Measurements from ENCODE around the gene FOLR2. TPM values are rescaled to one million over a fixed set of nuclear protein-coding genes. Genes with fewer than 3 reads are reported as not detected.
A peak's percentile ranks its signal among the peaks of the same experiment; 100 is the strongest.

The FOLR2 gene
- total and polyA plus RNA-seq, 2 of the 8 experiments (the other 6 are each of a cell fraction or from before 2014, with no cell fraction given) = not detected

DNA sequence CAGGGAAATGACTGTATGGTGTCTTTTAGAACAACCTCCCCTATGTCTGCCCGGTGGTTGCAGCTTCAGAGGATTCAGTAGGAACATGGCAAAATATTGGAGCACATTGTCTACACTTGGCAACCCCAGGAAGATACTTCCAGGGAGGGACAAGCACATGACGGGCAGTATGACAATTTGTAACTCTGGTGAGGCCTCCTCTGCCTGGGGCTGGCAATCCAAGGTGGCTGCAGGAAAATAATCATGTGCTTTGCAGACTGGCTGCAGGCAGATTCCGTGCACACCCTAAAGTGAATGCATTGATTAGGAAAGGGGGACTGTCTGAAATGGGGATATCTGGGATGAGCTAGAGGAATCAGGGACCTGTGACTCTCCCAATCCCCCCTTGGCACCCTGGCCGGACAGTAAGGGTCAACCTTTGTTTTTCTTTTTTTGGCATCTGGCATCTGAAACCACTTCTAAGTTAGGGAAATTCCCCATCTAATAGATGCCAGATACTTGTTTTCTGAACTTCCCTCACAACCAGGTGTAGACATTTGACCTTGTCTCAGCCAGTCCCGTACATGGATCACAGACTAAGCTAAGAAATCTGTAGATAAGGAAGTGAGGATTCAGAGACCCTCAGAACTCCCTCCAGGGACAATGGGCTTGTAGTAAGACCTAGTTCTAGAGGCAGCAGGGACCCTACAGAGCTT is 37.9 kb downstream of the FOLR2 start:
- Histone ChIP-seq H3K18ac (ENCODE audit: extremely low read depth, low read length) (no peak overlapping the region), H3K9ac (replicated peaks in 1 of 4; ENCODE audit: extremely low read depth in 1 of 4, low read depth in 3 of 4, low read length in 3 of 4) (no peak overlapping the region), H3K4me2 (ENCODE audit: insufficient read depth in 1 of 2, low read depth in 2 of 2, low read length in 2 of 2) (no peak overlapping the region), H2BK20ac (ENCODE audit: low read length) (no peak overlapping the region), H4K20me1 (replicated peaks in 1 of 2; ENCODE audit: control insufficient read depth in 1 of 2, insufficient read depth in 2 of 2, low read length in 2 of 2) (no peaks in the 10 kb centered on the region), H3K23me2 (ENCODE audit: low read depth, low read length) (no peaks in the 10 kb centered on the region), H2BK12ac (ENCODE audit: low read depth, low read length) (no peak overlapping the region), H2AK5ac (ENCODE audit: low read depth, low read length) (no peak overlapping the region), H2BK15ac (ENCODE audit: low read length) (no peak overlapping the region), H3K9me3 (ENCODE audit: insufficient read depth in 2 of 2, low read depth in 1 of 2, low read length in 1 of 2) (0 out of 4 replicates have a peak, but pooled peaks cover 0 to 5% of the 10 kb centered on the region in 2 experiments), H3K27ac (ENCODE audit: low read depth, low read length) (no peak overlapping the region), H3K4me3 (ENCODE audit: extremely low read depth in 1 of 4, insufficient read depth in 2 of 4, low read depth in 3 of 4, low read length in 4 of 4) (no peak overlapping the region), H3K79me2 (ENCODE audit: control insufficient read depth in 1 of 2, insufficient read depth in 2 of 2, low read length in 2 of 2) (no peaks in the 10 kb centered on the region), H2BK120ac (replicated peaks; ENCODE audit: low read depth, low read length) (no peak overlapping the region), H3K23ac (ENCODE audit: insufficient read length) (no peak overlapping the region), H3K4ac (replicated peaks; ENCODE audit: insufficient read length, low read depth, low read length) (no peak overlapping the region), H3K79me1 (ENCODE audit: low read depth, low read length) (no peaks in the 10 kb centered on the region), H2BK5ac (ENCODE audit: low read depth, low read length) (no peak overlapping the region), H4K5ac (ENCODE audit: insufficient read length, low read depth, low read length) (no peak overlapping the region), H3K56ac (replicated peaks; ENCODE audit: insufficient read length, low read depth, low read length) (no peak overlapping the region), H4K91ac (replicated peaks; ENCODE audit: insufficient read length, low read length) (no peak overlapping the region), H3K27me3 (replicated peaks in 1 of 4; ENCODE audit: control insufficient read depth in 3 of 4, extremely low read depth in 1 of 4, insufficient read depth in 3 of 4, low read length in 3 of 4) (peaks cover 0 to 11% (median 2%) of the 10 kb centered on the region in 4 experiments; a peak in 2 of 7 replicates), H3K14ac (ENCODE audit: insufficient read length) (no peak overlapping the region), H3K36me3 (ENCODE audit: control insufficient read depth in 2 of 4, insufficient read depth in 4 of 4, low read length in 3 of 4) (no peaks in the 10 kb centered on the region), H3K4me1 (replicated peaks in 1 of 4; ENCODE audit: control insufficient read depth in 3 of 4, insufficient read depth in 4 of 4, low read length in 3 of 4) (no peaks in the 10 kb centered on the region), H4K8ac (ENCODE audit: extremely low read depth, insufficient read depth, low read length) (no peak overlapping the region), H2AFZ (ENCODE audit: low read length) (no peak overlapping the region)
- FAIRE-seq (no peak), DNase-seq (ENCODE audit: low read depth in 1 of 2, low spot score in 2 of 2) (peak in 1 of 2 experiments; percentile 23)
- ChIA-PET POLR2A (ENCODE audit: partially characterized antibody) (interaction anchor here (1.2 kb wide), 1 partner anchor 9 kb away, joined by 3 read pairs; no protein-coding TSS in a partner anchor), CTCF (ENCODE audit: partially characterized antibody) (interaction anchor here (0.8 to 2.6 kb wide), 7 partner anchors 9 to 180 kb away, joined by 4 to 11 read pairs (median 4); partner anchors contain the start of gene CLPB)
- 87% methylated on average over 5 of the region's 5 CpGs; no CpG with 5 or more reads in 1 of the 2 experiments for WGBS, 2 experiments (ENCODE audit: extremely low coverage in 1 of 2, insufficient coverage in 1 of 2, insufficient read length in 1 of 2, insufficient replicate concordance in 2 of 2, low coverage in 1 of 2, low lambda C conversion rate in 2 of 2, missing lambda C conversion rate in 1 of 2)
- TF ChIP-seq ZNF274 (IDR thresholded peaks at IDR 0.05; ENCODE audit: borderline replicate concordance, extremely low read depth, low read length) (no peak), BACH1 (IDR thresholded peaks at IDR 0.05; ENCODE audit: low read length) (no peak), ATF3 (IDR thresholded peaks at IDR 0.05; ENCODE audit: insufficient read depth, low read depth, low read length) (no peak), SRF (IDR thresholded peaks at IDR 0.05; ENCODE audit: low read depth, low read length) (no peak), EP300 (IDR thresholded peaks at IDR 0.05; ENCODE audit: borderline replicate concordance in 1 of 2, low read depth in 2 of 2, low read length in 2 of 2) (no peak), TAF1 (IDR thresholded peaks at IDR 0.05; ENCODE audit: low read depth, low read length) (no peak), JUN (IDR thresholded peaks at IDR 0.05; ENCODE audit: low read depth, low read length) (no peak), CBX8 (IDR thresholded peaks at IDR 0.05; ENCODE audit: borderline replicate concordance, low read depth, low read length) (no peak), SIN3A (conservative IDR thresholded peaks at IDR 0.05 in 1 of 2, IDR thresholded peaks at IDR 0.05 in 1 of 2; ENCODE audit: low read depth in 1 of 2, low read length in 2 of 2) (no peak), TEAD4 (IDR thresholded peaks at IDR 0.05; ENCODE audit: low read depth, low read length) (no peak), E2F6 (IDR thresholded peaks at IDR 0.05) (no peak)

Data from H1 (cell line).